ENCODE results near the gene HKDC1.
"Not testable (repeated sequence)": the region's sequence is repeated elsewhere in the genome, so short reads cannot be mapped to it uniquely, and the experiment has no call there.

Gene HKDC1

GRCh38 chr10:69243817-69244216 lies 23.7 kb downstream of the HKDC1 start:
- DNase-seq, result no peak

DNA sequence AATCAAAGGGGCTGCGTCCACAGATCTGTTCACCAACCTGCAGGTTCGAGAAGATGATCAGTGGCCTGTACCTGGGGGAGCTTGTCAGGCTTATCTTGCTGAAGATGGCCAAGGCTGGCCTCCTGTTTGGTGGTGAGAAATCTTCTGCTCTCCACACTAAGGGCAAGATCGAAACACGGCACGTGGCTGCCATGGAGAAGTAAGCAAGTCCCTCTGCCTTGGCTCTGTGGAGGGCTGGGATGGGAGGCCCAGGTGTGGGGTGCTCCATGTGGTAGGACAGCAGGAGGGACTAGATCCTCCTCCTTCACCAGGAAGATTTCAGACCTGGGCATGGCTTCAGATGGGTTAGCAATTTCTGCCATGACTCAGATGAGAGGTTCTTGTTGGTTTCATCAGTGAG lies 25.9 kb downstream of the HKDC1 start:
- no peak for DNase-seq

DNA sequence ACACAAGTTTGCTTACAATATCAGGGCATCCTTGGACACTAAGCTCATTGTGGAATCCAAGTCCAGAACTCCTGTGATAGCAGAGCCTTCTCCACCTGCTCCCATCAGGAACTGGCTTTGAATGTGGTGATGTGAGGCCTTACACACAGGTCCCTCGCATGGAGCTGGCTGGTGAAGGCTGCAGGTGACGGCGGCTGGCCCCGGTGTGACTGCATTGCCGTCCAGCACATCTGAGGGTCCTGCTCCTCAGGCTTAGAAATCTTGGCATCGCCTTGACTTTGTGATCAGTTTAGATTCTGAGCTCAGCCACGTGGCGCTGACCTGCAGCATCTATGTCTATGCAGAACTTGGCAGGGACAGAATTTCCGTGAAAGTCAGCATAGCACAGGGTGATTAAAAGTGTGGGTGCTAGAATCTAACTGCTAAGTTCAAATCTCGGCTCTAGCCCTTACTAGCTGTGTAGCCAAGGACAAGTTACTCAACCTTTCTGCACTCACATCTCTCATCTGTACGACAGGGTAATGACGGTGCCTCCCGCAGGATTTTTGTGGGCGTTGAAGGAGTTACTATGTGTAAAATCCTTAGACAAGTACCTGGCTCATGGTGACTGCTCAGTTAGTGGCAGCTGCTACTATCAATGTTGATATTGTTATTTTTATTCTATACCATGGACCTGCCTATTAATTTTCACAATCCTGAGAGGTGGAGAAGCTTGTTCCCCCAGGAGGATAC lies 26.6 kb downstream of the HKDC1 start:
- DNase-seq, result no peak

GRCh38 chr10:69247313-69247710 lies 27.2 kb downstream of the HKDC1 start:
- no peak for DNase-seq

GRCh38 chr10:69248117-69248730 lies 28.1 kb downstream of the HKDC1 start:
- no peak for DNase-seq

GRCh38 chr10:69250041-69250440 lies 29.9 kb downstream of the HKDC1 start:
- no peak for DNase-seq

DNA sequence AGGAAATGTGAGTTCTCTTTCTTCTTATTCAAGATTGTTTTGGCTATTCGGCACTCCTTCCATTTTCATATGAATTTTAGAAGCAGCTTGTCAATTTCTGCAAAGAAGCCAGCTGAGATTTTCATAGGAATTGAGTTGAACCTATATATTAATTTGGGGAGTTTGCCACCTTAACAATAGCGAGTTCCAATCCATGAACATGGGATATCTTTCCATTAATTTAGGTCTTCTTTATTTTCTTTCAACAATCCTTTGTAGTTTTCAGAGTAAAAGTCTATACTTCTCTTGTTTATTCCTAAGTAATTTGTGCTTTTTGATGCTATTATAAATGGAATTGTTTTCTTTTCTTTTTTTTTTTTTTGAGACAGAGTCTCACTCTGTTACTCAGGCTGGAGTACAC lies 31.3 kb downstream of the HKDC1 start:
- DNase-seq, result not testable (repeated sequence)

- DNase-seq, result no peak
These were observed 33.0 kb downstream of the HKDC1 start for GRCh38 chr10:69253171-69253570.

- DNase-seq, result no peak
These were observed 34.7 kb downstream of the HKDC1 start for GRCh38 chr10:69254877-69255276.

DNA sequence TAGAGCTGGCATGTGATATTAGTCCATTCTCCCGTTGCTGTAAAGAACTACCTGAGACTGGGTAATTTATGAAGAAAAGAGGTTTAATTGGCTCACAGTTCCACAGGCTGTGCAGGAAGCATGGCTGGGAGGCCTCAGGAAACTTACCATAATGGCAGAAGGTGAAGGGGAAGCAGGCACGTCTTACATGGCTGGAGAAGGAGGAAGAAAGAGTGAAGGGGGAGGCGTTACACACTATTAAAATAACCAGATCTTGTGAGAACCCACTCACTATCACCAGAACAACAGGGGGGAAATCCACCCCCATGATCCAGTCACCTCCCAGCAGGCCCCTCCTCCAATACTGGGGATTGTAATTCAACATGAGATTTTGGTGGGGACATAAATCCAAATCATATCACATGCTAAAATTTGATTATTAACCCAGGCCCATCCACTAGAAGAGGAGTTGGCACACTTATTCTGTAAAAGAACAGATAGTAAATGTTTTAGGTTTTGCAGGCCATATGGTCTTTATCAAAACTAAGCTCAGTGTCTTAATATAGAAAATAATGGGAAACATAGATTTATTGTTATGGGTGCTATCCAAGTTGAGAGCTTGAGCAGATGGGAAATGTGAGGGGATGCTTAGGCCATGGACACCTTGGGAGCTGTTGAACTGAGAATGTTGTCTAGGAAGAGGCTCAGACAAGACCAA lies 39.6 kb downstream of the HKDC1 start:
- no peak for DNase-seq

- DNase-seq, result no peak
These were observed 41.1 kb downstream of the HKDC1 start for GRCh38 chr10:69261184-69261583.

DNA sequence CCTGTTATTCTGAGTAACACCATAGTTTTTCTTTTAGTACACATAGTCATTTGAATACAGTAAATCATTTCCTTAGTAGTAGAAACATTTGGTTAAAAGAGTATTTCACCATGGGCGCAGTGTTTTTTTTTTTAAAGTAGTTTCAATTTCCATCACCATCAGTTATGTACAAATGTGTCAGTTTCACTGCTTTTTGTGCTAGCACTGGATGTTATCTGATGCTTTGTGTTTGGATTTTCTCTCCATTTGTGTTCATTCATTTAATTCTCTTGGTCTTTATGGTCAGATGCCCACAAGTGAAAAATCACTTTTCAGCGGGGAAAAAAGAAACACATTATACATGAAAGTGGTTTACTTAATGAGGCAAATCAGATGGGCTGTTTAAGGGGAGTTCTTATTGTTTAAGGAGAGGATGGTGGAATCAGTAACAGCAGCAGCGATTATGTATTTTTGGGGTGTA lies 42.2 kb downstream of the HKDC1 start:
- no peak for DNase-seq

DNA sequence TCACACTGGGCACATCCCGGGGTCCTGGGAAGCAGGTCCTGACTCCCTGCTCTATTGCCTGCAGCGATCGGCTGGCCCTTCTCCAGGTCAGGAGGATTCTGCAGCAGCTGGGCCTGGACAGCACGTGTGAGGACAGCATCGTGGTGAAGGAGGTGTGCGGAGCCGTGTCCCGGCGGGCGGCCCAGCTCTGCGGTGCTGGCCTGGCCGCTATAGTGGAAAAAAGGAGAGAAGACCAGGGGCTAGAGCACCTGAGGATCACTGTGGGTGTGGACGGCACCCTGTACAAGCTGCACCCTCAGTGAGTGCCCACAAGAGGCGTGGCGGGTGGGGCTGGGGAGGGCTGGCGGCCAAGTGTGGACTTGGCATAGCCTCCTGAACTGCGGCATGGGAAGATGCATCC lies 45.4 kb downstream of the HKDC1 start:
- DNase-seq, result no peak

GRCh38 chr10:69268761-69269416 lies 48.8 kb downstream of the HKDC1 start:
- DNase-seq, result no peak

DNA sequence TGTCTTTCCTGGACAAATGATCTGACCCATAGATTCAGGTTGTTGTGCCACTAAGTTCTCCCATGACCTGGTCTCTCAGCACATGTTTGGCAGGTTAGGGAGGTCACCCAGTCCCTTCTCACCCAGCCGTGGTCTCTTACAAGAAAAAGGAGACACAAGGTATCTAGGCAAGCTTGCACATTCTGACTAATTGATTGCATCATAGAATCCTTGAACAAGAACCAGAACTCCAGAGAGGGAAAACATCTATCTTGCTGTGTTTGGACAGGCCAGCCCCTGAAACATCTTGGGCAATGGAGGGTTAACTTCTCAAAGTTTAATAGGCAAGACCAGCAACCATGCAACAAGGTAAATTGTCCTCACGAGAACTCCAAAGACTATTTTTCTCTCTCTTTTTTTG lies 49.6 kb downstream of the HKDC1 start:
- no peak for DNase-seq

GRCh38 chr10:69270990-69271389 lies 50.9 kb downstream of the HKDC1 start:
- DNase-seq, result no peak

DNA sequence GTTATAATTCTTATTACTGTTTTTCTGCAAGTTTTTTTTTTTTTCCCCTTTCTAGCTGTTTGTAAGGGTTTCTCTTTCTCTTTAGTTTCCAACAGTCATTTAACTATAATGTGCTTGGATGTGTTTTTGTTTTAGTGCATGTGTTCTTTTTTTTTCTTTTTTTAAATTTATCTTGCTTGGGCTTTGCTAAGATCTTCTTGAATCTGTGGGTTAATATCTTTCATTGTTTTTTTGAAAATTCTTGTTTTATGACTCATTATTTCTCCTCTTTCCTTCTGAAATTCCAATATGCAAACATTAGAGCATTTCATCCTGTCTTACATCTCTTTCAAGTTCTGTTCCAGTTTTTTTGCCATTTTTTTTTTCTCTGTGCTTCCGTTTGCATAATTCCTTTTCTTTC lies 52.5 kb downstream of the HKDC1 start:
- DNase-seq, result no peak

GRCh38 chr10:69275444-69275843 lies 55.3 kb downstream of the HKDC1 start:
- no peak for DNase-seq

DNA sequence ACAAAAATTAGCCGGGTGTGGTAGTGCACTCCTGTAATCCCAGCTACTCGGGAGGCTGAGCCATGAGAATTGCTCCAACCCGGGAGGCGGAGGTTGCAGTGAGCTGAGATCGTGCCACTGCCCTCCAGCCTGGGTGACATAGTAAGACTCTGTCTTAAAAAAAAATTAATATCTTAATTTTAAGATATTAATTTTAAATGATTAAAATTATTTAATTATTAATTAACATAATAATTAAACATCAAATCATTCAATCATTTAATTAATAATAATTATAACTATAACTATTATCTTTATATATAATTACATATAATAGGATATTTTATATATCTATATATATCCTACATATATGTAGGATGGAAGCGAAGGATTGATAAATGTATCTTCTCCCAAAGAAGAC lies 56.4 kb downstream of the HKDC1 start:
- DNase-seq, result no peak

- no peak for DNase-seq
These were observed 58.4 kb downstream of the HKDC1 start, which contains the start of gene HK1 for GRCh38 chr10:69278446-69278963. Gene HK1, plus strand, starts transcription at chr10:69278496.

DNA sequence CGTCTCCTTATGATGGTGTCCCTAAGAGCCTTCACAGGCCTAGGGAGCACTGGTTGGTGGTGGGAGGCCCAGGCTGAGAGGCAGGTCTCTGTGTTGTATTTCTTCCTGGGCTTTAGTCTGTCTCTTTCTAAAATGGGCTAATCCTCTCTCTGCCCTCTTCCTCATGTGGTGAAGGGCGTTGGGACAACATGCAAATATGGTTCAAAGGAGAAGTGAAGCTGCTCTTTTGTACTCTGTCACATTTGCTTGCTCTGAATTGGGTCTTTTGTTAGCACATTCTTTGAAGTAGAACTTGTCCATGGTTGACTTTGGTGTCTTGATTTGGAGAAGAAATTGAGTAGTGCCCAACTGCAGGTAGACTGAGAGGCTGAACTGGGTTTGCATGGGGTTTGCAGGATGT lies 59.0 kb downstream of the HKDC1 start:
- no peak for DNase-seq

DNA sequence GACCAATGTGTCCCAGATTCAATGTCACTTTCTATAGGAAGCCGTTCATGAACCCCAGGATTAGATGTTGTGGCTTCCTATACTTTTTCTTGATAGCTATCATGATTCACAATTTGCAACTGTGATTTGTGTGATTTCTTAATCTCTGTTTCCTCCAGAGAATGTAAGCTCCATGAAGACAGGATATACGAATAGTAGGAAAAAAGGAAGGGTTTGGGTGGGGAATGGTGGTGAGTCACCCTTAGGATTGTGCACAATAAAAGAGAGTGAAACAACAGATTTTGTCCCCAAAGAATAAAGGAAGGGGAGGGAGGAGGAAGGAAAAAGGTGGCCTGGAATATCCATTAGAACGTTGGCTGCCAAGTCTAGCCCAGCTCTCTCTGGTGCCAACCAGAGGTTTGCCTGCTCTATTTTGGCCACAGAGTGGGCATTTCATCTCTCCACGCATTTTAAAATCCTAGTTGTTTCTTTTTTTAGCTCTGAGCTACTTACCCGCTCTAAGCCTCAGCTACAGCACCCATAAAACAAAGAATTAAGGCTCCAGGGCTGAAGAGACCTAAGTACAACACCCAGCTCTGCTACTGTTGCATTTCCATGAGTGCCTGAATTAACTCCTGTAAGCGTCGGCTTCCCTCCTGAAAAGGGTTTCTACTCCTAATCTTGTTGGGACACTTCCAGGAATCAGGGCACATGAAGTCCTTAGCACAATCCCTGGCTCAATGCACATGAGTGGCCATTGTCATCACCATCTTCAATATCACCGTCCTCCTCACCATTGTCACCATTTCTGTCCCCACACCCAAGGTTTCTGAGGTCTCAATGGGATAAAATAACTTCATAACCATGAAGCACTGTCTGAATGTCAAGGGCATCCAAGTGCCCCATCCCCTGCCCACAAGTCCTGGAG lies 61.6 kb downstream of the HKDC1 start:
- no peak for DNase-seq

Data from GF-D8 (cell line).